ENCODE measurements around the gene XDH.

DNA sequence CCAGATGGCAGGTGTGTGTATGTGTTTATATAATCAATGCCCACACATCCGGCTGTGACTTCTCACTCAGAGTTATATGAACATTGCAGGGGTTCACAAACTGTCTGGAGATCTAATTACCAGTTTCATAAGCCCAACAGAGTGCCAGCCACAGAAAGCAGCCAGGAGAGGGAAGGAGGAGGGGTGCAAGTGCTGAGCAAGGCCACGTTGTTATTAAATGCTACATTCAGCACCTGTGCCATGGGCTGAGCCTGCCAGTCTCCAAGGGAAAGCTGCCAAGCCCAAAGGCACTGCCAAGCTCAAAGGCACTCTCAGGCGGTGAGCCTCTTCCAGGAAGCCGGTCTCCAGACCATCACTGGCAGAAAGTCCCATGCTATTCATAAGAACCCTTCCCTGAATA lies 17.4 kb downstream of the XDH start:
- TF ChIP-seq, protein P1, sequence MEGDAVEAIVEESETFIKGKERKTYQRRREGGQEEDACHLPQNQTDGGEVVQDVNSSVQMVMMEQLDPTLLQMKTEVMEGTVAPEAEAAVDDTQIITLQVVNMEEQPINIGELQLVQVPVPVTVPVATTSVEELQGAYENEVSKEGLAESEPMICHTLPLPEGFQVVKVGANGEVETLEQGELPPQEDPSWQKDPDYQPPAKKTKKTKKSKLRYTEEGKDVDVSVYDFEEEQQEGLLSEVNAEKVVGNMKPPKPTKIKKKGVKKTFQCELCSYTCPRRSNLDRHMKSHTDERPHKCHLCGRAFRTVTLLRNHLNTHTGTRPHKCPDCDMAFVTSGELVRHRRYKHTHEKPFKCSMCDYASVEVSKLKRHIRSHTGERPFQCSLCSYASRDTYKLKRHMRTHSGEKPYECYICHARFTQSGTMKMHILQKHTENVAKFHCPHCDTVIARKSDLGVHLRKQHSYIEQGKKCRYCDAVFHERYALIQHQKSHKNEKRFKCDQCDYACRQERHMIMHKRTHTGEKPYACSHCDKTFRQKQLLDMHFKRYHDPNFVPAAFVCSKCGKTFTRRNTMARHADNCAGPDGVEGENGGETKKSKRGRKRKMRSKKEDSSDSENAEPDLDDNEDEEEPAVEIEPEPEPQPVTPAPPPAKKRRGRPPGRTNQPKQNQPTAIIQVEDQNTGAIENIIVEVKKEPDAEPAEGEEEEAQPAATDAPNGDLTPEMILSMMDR (conservative IDR thresholded peaks at IDR 0.05 in 1 of 2, IDR thresholded peaks at IDR 0.05 in 1 of 2; ENCODE audit: low read depth in 1 of 2, low read length in 2 of 2), result no peak
- no peak for TF ChIP-seq EZH2 (IDR thresholded peaks at IDR 0.05; ENCODE audit: low read length, missing control alignments)
